Endothelial cell of coronary artery (primary cell): ENCODE data around the gene USP9Y. TPM values are rescaled to one million over a fixed set of nuclear protein-coding genes. Genes with fewer than 3 reads are reported as not detected.

Experiments used
- total RNA-seq: library from RNA; depleted of rRNA; stranded (reverse); fragments of >200 nt; gene quantifications from 2 replicates; pipeline ENCODE4 v1.2.3, GENCODE V29; 2014

The USP9Y gene
- under 0.01 and 10.9 TPM in 2 replicates for total RNA-seq

GRCh38 chrY:12701181-12701695 is at the start of gene USP9Y:
TSS of gene USP9Y (plus strand) at chrY:12701231. CDS start at chrY:12709448, 8,217 bp downstream.

GRCh38 chrY:12904618-12905516 is 203.8 kb downstream of the USP9Y start, which contains the start of gene DDX3Y:
TSS of gene DDX3Y (plus strand) at chrY:12904868. CDS start at chrY:12904937, 69 bp downstream.

Other genes starting within 250 kb of the USP9Y start
- gene DDX3Y, start 203.6 kb downstream of the USP9Y start, total RNA-seq: under 0.01 and 68.3 TPM in 2 replicates